ENCODE results near the gene TSKU.

The TSKU gene

GRCh38 chr11:76803811-76804600 lies 20.9 kb downstream of the TSKU start:
- Histone ChIP-seq H2AFZ (ENCODE audit: low read length, unreplicated experiment) (no peak overlapping the region), H3K4me1 (ENCODE audit: control insufficient read depth, insufficient read depth, low read length, unreplicated experiment) (peaks cover 44% of the 10 kb centered on the region), H3K4me3 (ENCODE audit: low read depth, low read length) (no peak overlapping the region), H3K36me3 (ENCODE audit: insufficient read depth, low read length) (no peaks in the 10 kb centered on the region), H3K27ac (ENCODE audit: low read depth, low read length) (peak overlapping the region; percentile 13), H3K27me3 (ENCODE audit: insufficient read depth, low read length) (no peaks in the 10 kb centered on the region), H3K79me2 (ENCODE audit: control insufficient read depth, insufficient read depth, low read length, unreplicated experiment) (no peaks in the 10 kb centered on the region)

- peaks cover 41% of the 10 kb centered on the region for H3K4me1 ChIP-seq (ENCODE audit: control insufficient read depth, insufficient read depth, low read length, unreplicated experiment)
- no peaks in the 10 kb centered on the region for H3K79me2 ChIP-seq (ENCODE audit: control insufficient read depth, insufficient read depth, low read length, unreplicated experiment)
- H3K27me3 ChIP-seq (ENCODE audit: insufficient read depth, low read length) = no peaks in the 10 kb centered on the region
- H2AFZ ChIP-seq (ENCODE audit: low read length, unreplicated experiment) = no peak overlapping the region
- H3K27ac ChIP-seq (ENCODE audit: low read depth, low read length) = no peak overlapping the region
- H3K36me3 ChIP-seq (ENCODE audit: insufficient read depth, low read length) = no peaks in the 10 kb centered on the region
- no peak overlapping the region for H3K4me3 ChIP-seq (ENCODE audit: low read depth, low read length)
These were observed 22.2 kb downstream of the TSKU start for GRCh38 chr11:76805206-76805913.

GRCh38 chr11:76806131-76806530 lies 23.0 kb downstream of the TSKU start:
- H3K4me3 ChIP-seq (ENCODE audit: low read depth, low read length) = no peak overlapping the region
- H3K27ac ChIP-seq (ENCODE audit: low read depth, low read length) = no peak overlapping the region
- H3K27me3 ChIP-seq (ENCODE audit: insufficient read depth, low read length) = no peaks in the 10 kb centered on the region
- no peaks in the 10 kb centered on the region for H3K79me2 ChIP-seq (ENCODE audit: control insufficient read depth, insufficient read depth, low read length, unreplicated experiment)
- no peaks in the 10 kb centered on the region for H3K36me3 ChIP-seq (ENCODE audit: insufficient read depth, low read length)
- H3K4me1 ChIP-seq (ENCODE audit: control insufficient read depth, insufficient read depth, low read length, unreplicated experiment) = peaks cover 45% of the 10 kb centered on the region
- no peak overlapping the region for H2AFZ ChIP-seq (ENCODE audit: low read length, unreplicated experiment)

- Histone ChIP-seq H3K4me1 (ENCODE audit: control insufficient read depth, insufficient read depth, low read length, unreplicated experiment) (peaks cover 40% of the 10 kb centered on the region), H3K4me3 (ENCODE audit: low read depth, low read length) (no peak overlapping the region), H2AFZ (ENCODE audit: low read length, unreplicated experiment) (no peak overlapping the region), H3K79me2 (ENCODE audit: control insufficient read depth, insufficient read depth, low read length, unreplicated experiment) (no peaks in the 10 kb centered on the region), H3K27me3 (ENCODE audit: insufficient read depth, low read length) (no peaks in the 10 kb centered on the region), H3K27ac (ENCODE audit: low read depth, low read length) (no peak overlapping the region), H3K36me3 (ENCODE audit: insufficient read depth, low read length) (no peaks in the 10 kb centered on the region)
These were observed 23.6 kb downstream of the TSKU start for GRCh38 chr11:76806608-76807205.

GRCh38 chr11:76807206-76807875 lies 24.2 kb downstream of the TSKU start:
- no peaks in the 10 kb centered on the region for H3K36me3 ChIP-seq (ENCODE audit: insufficient read depth, low read length)
- H3K4me3 ChIP-seq (ENCODE audit: low read depth, low read length) = no peak overlapping the region; the same call in 1 of the 2 replicates
- H2AFZ ChIP-seq (ENCODE audit: low read length, unreplicated experiment) = peak overlapping the region; percentile 65
- no peaks in the 10 kb centered on the region for H3K27me3 ChIP-seq (ENCODE audit: insufficient read depth, low read length)
- H3K4me1 ChIP-seq (ENCODE audit: control insufficient read depth, insufficient read depth, low read length, unreplicated experiment) = peaks cover 35% of the 10 kb centered on the region
- no peaks in the 10 kb centered on the region for H3K79me2 ChIP-seq (ENCODE audit: control insufficient read depth, insufficient read depth, low read length, unreplicated experiment)
- H3K27ac ChIP-seq (ENCODE audit: low read depth, low read length) = no peak overlapping the region

- H3K4me3 ChIP-seq (ENCODE audit: low read depth, low read length) = no peak overlapping the region
- H3K27ac ChIP-seq (ENCODE audit: low read depth, low read length) = no peak overlapping the region
- no peaks in the 10 kb centered on the region for H3K79me2 ChIP-seq (ENCODE audit: control insufficient read depth, insufficient read depth, low read length, unreplicated experiment)
- H3K36me3 ChIP-seq (ENCODE audit: insufficient read depth, low read length) = no peaks in the 10 kb centered on the region
- H3K27me3 ChIP-seq (ENCODE audit: insufficient read depth, low read length) = no peaks in the 10 kb centered on the region
- no peak overlapping the region for H2AFZ ChIP-seq (ENCODE audit: low read length, unreplicated experiment)
- peaks cover 27% of the 10 kb centered on the region for H3K4me1 ChIP-seq (ENCODE audit: control insufficient read depth, insufficient read depth, low read length, unreplicated experiment)
These were observed 25.0 kb downstream of the TSKU start for GRCh38 chr11:76808171-76808570.

GRCh38 chr11:76808996-76809395 lies 25.8 kb downstream of the TSKU start:
- no peaks in the 10 kb centered on the region for H3K36me3 ChIP-seq (ENCODE audit: insufficient read depth, low read length)
- no peaks in the 10 kb centered on the region for H3K27me3 ChIP-seq (ENCODE audit: insufficient read depth, low read length)
- no peak overlapping the region for H3K27ac ChIP-seq (ENCODE audit: low read depth, low read length)
- no peak overlapping the region for H3K4me3 ChIP-seq (ENCODE audit: low read depth, low read length)
- H2AFZ ChIP-seq (ENCODE audit: low read length, unreplicated experiment) = no peak overlapping the region
- no peaks in the 10 kb centered on the region for H3K79me2 ChIP-seq (ENCODE audit: control insufficient read depth, insufficient read depth, low read length, unreplicated experiment)
- H3K4me1 ChIP-seq (ENCODE audit: control insufficient read depth, insufficient read depth, low read length, unreplicated experiment) = peaks cover 19% of the 10 kb centered on the region

GRCh38 chr11:76810151-76810853 lies 27.1 kb downstream of the TSKU start:
- H3K4me3 ChIP-seq (ENCODE audit: low read depth, low read length) = no peak overlapping the region
- H3K27me3 ChIP-seq (ENCODE audit: insufficient read depth, low read length) = no peaks in the 10 kb centered on the region
- peak overlapping the region; percentile 95 for H2AFZ ChIP-seq (ENCODE audit: low read length, unreplicated experiment)
- H3K4me1 ChIP-seq (ENCODE audit: control insufficient read depth, insufficient read depth, low read length, unreplicated experiment) = peaks cover 15% of the 10 kb centered on the region
- H3K27ac ChIP-seq (ENCODE audit: low read depth, low read length) = no peak overlapping the region
- no peaks in the 10 kb centered on the region for H3K79me2 ChIP-seq (ENCODE audit: control insufficient read depth, insufficient read depth, low read length, unreplicated experiment)
- no peaks in the 10 kb centered on the region for H3K36me3 ChIP-seq (ENCODE audit: insufficient read depth, low read length)

- H3K4me1 ChIP-seq (ENCODE audit: control insufficient read depth, insufficient read depth, low read length, unreplicated experiment) = peaks cover 15% of the 10 kb centered on the region
- no peaks in the 10 kb centered on the region for H3K36me3 ChIP-seq (ENCODE audit: insufficient read depth, low read length)
- H3K4me3 ChIP-seq (ENCODE audit: low read depth, low read length) = no peak overlapping the region
- no peaks in the 10 kb centered on the region for H3K79me2 ChIP-seq (ENCODE audit: control insufficient read depth, insufficient read depth, low read length, unreplicated experiment)
- H2AFZ ChIP-seq (ENCODE audit: low read length, unreplicated experiment) = no peak overlapping the region
- H3K27me3 ChIP-seq (ENCODE audit: insufficient read depth, low read length) = no peaks in the 10 kb centered on the region
- H3K27ac ChIP-seq (ENCODE audit: low read depth, low read length) = no peak overlapping the region
These were observed 28.1 kb downstream of the TSKU start for GRCh38 chr11:76811259-76811658.

- Histone ChIP-seq H3K4me3 (ENCODE audit: low read depth, low read length) (no peak overlapping the region), H3K27me3 (ENCODE audit: insufficient read depth, low read length) (no peaks in the 10 kb centered on the region), H3K36me3 (ENCODE audit: insufficient read depth, low read length) (no peaks in the 10 kb centered on the region)
These were observed 31.3 kb downstream of the TSKU start for GRCh38 chr11:76814414-76814813.

More at GRCh38 chr11:76814414-76814813, 31.3 kb downstream of the TSKU start:
- no peak overlapping the region for H2AFZ ChIP-seq (ENCODE audit: low read length, unreplicated experiment)
- H3K4me1 ChIP-seq (ENCODE audit: control insufficient read depth, insufficient read depth, low read length, unreplicated experiment) = peaks cover 6% of the 10 kb centered on the region
- H3K79me2 ChIP-seq (ENCODE audit: control insufficient read depth, insufficient read depth, low read length, unreplicated experiment) = no peaks in the 10 kb centered on the region
- H3K27ac ChIP-seq (ENCODE audit: low read depth, low read length) = no peak overlapping the region
